Right hindlimb (tissue), 1 donor: Measurements from ENCODE around the gene MAN2B2.

Experiments
- DNase-seq: peaks from one replicate; pipeline ENCODE4 v3.0.0-alpha.2; 2018

MAN2B2 gene

GRCh38 chr4:6574747-6575502 is at the start of gene MAN2B2:
MAN2B2 (plus strand) TSS chr4:6575189; CDS start chr4:6575211, 22 bp downstream.
- DNase-seq = peak; percentile 93

- DNase-seq = peak; percentile 2
Observed at GRCh38 chr4:6525474-6525873, 49.5 kb upstream of the MAN2B2 start.

- peak; percentile 6 for DNase-seq
Observed at GRCh38 chr4:6526156-6526555, 48.8 kb upstream of the MAN2B2 start.

- peak; percentile 2 for DNase-seq
Observed at GRCh38 chr4:6526671-6527091, 48.3 kb upstream of the MAN2B2 start.

- peak; percentile 2 for DNase-seq
Observed at GRCh38 chr4:6527259-6527658, 47.7 kb upstream of the MAN2B2 start.

GRCh38 chr4:6527683-6528595 is 47.0 kb upstream of the MAN2B2 start:
- DNase-seq = peak; percentile 9

GRCh38 chr4:6529021-6529420 is 46.0 kb upstream of the MAN2B2 start:
- peak; percentile 35 for DNase-seq

GRCh38 chr4:6530301-6530700 is 44.7 kb upstream of the MAN2B2 start:
- DNase-seq = no peak

- DNase-seq = no peak
Observed at GRCh38 chr4:6530964-6531363, 44.0 kb upstream of the MAN2B2 start.

GRCh38 chr4:6532102-6532501 is 42.9 kb upstream of the MAN2B2 start:
- no peak for DNase-seq

GRCh38 chr4:6532658-6533057 is 42.3 kb upstream of the MAN2B2 start:
- DNase-seq = no peak

GRCh38 chr4:6534050-6534449 is 40.9 kb upstream of the MAN2B2 start:
- DNase-seq = no peak

GRCh38 chr4:6534618-6535328 is 40.2 kb upstream of the MAN2B2 start:
- DNase-seq = no peak

- DNase-seq = no peak
Observed at GRCh38 chr4:6535329-6535692, 39.7 kb upstream of the MAN2B2 start.

- no peak for DNase-seq
Observed at GRCh38 chr4:6535706-6536105, 39.3 kb upstream of the MAN2B2 start.

- no peak for DNase-seq
Observed at GRCh38 chr4:6538111-6538510, 36.9 kb upstream of the MAN2B2 start.

- no peak for DNase-seq
Observed at GRCh38 chr4:6538575-6538974, 36.4 kb upstream of the MAN2B2 start.

GRCh38 chr4:6539009-6539764 is 35.8 kb upstream of the MAN2B2 start:
- DNase-seq = no peak

- no peak for DNase-seq
Observed at GRCh38 chr4:6540879-6541278, 34.1 kb upstream of the MAN2B2 start.

GRCh38 chr4:6541789-6542188 is 33.2 kb upstream of the MAN2B2 start:
- no peak for DNase-seq

- no peak for DNase-seq
Observed at GRCh38 chr4:6542951-6543350, 32.0 kb upstream of the MAN2B2 start.

- DNase-seq = no peak
Observed at GRCh38 chr4:6546091-6546490, 28.9 kb upstream of the MAN2B2 start.
